HG03280 (cell line): Measurements from ENCODE around the gene MRM2.

Experiments used
- ATAC-seq: cut with Tn5 transposase; IDR thresholded peaks from one replicate; pipeline ENCODE4 v1.9.1; 2021; ENCODE audit warnings: mild to moderate bottlenecking, moderate library complexity; ENCODE audit not compliant: unreplicated experiment

The MRM2 gene

DNA sequence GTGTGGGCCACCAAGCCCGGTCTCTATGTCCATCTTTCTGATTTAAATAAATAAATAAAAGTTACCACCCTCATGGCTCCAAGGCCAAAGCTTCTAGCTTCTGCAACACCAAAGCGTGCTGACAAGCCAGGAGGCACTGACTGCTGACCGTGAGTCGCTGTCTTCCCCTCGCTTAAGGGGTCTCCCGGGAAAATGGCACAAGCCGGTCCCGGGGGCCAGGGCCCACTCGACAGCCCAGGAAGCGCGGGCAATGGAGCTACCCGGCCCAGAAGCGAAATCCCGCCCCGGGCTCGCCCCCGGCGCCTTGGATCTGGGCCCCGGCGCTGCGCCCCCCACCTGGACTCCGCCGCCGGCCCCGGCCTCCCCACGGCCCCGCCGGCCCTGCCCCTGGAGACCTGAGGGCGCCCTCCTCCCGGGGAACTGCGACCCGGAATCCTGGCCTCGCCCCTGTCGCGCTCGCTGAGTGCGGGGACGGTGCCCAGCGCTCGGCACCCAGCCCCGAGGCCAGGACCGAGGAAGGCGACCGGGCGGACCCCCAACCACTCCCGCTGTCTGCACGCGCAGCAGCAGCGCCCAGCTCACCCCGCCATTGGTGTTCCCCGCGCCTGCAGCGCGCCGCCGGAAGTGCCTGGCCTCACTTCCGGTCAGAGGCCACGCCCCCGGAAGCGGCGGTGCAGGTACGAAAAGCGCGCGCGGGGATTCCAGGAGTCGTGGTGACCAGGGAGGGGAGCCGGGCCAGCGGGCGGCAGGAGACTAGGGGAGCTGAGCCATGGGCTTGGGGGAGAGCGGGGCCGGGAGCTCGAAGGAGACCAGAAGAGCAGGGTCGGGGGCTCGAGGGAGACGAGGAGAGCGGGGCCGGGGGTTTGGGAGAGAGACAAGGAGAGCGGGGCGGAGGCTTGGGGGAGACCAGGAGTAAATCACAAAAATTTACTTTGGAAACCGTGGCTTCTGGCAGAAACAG lies at the start of gene MRM2, which contains the start of gene NUDT1:
Gene MRM2, minus strand, starts transcription at position 626 of the 961 bp plus-strand sequence. Its CDS starts 36 bp downstream, at position 590.
Gene NUDT1, plus strand, starts transcription at position 647 of the 961 bp plus-strand sequence. CDS start 2,349 bp downstream, outside the sequence.
- ATAC-seq: peak; percentile 74

GRCh38 chr7:2290877-2291276 lies 48.9 kb upstream of the MRM2 start:
- ATAC-seq: no peak

- no peak for ATAC-seq
Observed at GRCh38 chr7:2289621-2290020, 47.6 kb upstream of the MRM2 start.

DNA sequence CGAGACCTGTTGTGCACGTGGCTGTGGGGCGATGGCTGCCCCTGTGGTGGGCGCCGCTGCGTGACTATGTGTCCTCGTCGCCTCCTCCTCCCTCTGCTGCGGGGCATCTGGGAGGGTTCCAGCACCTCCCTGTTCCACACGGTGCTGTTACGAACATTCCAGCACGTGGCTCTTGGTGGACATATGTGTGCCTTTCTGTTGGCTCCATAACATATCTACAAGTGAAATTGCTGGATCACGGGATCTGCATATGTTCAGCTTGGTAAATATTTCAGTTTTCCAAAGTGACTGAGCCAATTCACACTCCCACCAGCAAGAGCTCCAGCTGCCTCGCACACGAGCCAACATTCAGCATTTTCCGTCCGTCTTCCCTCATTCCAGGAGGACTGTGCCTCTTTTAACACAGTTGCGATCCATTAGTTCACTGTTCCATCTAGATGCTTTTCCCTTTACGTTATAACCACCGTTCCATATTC lies 47.1 kb upstream of the MRM2 start:
- no peak for ATAC-seq

GRCh38 chr7:2288503-2288902 lies 46.5 kb upstream of the MRM2 start:
- no peak for ATAC-seq

- no peak for ATAC-seq
Observed at GRCh38 chr7:2287745-2288144, 45.7 kb upstream of the MRM2 start.

DNA sequence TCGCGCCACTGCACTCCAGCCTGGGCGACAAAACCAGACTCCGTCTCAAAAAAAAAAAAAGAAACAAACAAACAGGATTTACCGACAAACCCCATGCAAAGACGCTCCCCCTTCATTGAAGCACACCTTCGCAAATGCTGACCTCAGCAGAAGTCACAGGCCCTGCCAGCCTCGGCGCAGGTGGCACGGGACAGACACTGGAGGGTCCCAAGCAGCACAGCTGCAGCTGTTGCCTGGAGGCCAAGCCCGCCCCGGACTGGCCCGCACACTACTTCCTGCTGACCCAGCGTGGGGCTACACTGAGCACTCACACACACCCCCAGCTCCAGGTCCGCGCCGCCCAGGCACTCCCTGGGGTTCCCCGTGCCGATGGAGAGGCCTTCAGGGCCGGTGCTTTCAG lies 41.1 kb upstream of the MRM2 start:
- no peak for ATAC-seq

DNA sequence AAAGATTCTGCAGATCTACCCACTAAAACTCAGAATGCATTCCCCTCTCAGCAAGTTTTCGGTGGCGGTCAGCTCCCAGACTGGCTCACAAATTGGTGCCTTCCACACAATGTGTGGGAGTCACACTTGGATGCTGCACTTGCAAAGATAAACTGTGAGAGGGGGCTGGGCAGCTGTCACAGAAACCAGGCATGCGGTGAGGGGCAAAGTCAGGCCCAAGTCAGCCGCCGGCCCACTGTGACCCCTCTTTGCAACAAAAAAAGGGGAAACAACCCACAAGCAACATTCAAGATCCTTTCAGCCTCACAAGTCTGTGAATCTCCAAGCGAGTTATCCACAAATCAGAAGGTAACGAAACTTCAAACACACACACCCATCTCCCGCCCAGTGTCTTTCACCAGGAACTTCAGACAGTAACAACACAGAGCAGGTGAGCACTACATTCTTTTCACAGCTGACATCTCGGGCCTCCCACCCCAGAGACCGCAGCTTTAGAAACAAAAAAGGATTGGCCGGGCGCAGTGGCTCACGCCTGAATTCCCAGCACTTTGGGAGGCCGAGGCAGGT lies 40.3 kb upstream of the MRM2 start:
- no peak for ATAC-seq

DNA sequence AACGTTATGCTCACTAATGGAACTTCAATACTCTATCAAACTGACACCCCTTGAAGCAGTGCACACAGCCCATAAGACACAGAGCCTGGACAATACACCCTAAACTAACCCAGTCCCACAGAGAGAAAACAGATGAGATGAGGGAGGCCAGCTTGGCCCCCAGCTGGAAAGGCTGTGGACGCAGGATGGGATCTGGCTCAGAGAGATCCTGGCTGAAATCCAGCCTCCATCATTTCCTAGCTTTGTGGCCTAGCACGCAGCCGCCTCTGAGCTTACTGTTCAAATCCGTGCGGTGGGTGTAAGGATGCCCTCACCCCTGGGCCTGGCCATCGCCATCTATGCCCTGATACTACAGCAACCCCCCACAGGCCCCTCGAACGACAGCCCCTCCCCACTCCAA lies 39.5 kb upstream of the MRM2 start:
- ATAC-seq: no peak

- no peak for ATAC-seq
Observed at GRCh38 chr7:2280424-2280823, 38.4 kb upstream of the MRM2 start.

GRCh38 chr7:2279896-2280295 lies 37.9 kb upstream of the MRM2 start:
- no peak for ATAC-seq

- ATAC-seq: no peak
Observed at GRCh38 chr7:2278026-2278425, 36.0 kb upstream of the MRM2 start.

- no peak for ATAC-seq
Observed at GRCh38 chr7:2276107-2276506, 34.1 kb upstream of the MRM2 start.

DNA sequence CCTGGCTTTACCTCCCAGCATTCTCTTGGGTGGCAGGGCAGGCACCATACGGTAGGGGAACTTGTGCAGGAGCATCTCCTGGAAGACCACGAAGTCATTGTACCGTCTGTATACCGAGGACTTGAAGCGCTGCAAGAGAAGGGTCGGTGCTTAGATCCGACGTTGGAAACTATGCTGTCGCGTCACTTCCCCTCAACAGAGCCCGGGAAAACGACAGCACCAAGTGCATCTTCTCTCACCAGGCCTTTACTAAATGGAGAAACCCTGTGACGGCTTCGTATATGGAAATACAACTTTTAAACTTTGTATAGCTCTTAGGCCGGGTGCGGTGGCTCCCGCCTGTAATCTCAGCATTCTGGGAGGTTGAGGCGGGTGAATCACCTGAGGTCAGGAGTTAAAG lies 33.1 kb upstream of the MRM2 start:
- no peak for ATAC-seq

DNA sequence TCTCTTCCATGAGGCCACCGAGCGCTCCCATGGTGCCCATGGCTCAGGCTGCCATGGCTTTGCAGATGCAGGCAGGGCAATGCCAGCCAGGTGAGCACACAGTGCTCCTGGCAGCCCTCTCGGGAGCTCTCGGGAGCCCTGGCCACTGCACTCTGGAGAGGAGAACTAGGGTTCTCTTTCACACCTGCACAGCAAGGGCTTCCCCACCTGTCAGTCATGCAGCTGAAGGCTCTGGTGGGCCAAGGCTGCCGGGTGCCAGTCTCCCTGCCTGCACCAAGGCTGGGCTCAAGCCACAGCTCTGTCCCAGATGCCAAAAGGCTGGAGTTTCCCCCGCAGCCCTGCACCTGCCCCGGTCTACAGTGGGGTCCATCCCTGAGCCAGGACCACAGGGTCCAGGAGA lies 32.7 kb upstream of the MRM2 start:
- ATAC-seq: no peak

GRCh38 chr7:2273866-2274265 lies 31.9 kb upstream of the MRM2 start:
- no peak for ATAC-seq

DNA sequence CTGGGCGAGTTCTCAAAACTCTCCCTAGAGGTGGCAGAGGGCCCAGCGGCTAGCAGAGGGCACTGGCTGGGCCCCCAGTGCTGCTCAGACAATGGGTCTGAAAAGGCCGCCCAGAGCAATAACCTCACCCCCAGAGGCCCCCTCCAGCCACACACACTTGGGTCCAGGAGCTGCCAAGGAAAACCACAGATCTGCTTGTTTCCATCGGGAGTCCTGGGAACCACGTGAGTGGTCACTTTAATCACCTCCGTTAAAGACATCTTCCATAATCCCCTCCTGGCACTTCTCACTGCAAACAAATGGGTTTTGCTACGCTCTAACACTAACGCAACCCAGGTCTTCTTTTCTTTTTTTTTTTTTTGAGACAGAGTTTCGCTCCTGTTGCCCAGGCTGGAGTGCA lies 30.0 kb upstream of the MRM2 start:
- no peak for ATAC-seq

DNA sequence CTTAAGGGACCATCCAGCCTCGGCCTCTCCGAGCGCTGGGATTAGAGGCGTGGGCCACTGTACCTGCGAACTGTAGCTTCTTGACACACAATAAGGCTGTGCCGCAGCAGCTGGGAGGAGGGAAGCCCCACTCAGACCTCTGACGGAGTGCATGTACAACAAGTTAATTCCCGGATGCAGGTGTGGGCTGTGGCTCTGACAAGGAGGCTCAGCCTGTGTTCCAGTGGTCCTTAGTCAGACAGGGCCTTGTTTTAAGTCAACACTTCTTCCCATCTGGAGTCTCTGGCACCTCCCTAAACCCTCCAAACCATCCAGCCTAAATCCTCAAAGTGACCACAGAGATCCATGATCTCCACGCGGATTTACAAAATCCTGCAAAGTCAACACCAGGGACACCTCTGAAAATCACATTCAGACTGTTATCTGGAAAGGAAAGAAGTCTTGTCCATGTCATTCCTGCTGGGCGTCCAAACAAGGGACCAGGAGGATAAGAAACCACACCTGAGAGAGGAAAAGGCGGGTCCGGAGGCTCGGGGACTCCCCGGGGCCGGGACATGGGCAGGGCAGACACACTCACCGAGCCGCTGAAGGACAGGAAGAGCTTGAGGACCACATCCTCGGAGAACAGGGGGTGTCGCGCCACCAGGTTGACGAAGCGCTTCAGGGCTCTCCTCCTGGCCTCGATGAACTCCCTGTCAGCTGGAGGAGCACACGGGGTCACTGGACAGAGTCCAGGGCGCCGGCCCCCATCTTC lies 29.4 kb upstream of the MRM2 start:
- no peak for ATAC-seq

DNA sequence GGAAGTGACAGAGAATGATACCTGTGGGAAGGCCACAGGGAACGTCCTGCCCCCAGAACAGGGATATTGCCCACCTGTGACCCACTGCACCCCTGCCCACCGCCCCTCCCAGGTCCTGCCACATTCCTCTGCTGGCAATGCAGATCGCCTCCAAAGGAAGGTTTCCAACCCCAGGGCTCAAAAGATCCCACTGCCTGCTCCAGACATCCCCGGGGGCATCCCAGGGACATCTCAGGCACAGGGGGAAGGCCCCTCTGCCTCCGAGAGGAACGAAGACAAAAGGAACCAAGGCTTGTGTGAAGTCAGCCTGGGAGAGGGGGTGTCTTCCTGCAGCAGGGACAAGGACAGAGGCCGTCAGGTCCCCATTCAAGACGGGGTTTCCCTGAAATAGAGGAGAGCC lies 28.5 kb upstream of the MRM2 start:
- ATAC-seq: no peak

DNA sequence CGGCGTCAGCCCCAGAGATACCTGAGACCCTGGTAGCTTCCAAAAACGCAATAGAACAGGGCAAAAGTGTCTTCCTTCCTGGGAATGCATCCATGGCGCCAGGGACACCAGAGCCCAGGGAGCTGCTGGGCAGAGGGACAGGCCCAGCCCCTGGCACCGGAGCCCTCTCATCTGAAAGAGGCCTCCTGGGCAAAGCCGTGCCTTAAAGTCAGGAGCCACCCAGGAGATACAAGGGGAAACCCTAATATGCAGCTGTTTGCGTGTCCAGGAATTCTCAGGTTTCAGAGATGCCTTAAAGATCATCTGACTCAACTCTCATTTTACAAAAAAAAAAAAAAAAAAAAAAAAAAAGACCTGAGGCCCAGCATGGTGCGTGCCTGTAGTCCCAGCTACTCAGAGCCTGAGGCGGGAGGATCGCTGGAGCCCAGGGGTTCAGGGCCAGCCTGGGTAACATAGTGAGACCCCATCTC lies 28.0 kb upstream of the MRM2 start:
- ATAC-seq: no peak
